Panc1 (cell line): ENCODE data around the gene CCDC15.

Source experiments
- POLR2AphosphoS5 ChIP-seq: IDR thresholded peaks from 2 replicates; pipeline ENCODE4 v1.6.1; 2012; ENCODE audit warnings: mild to moderate bottlenecking, low read depth, low read length, moderate library complexity
- SIN3A ChIP-seq: IDR thresholded peaks from 2 replicates; pipeline ENCODE4 v1.6.1; 2012; ENCODE audit warnings: low read depth, mild to moderate bottlenecking, low read length, moderate library complexity, borderline replicate concordance; ENCODE audit not compliant: insufficient read depth
- TF ChIP-seq, protein P1 (sequence below): fragments of 450-650 bp; IDR thresholded peaks from 2 replicates; pipeline ENCODE4 v1.5.1; 2017; ENCODE audit warnings: mild to moderate bottlenecking
- TF ChIP-seq, protein P2 (sequence below), 2 experiments: IDR thresholded peaks; 2 replicates each; pipeline ENCODE4 v1.6.1; 2011 to 2012; ENCODE audit warnings: low read depth in 2 of 2, control low read depth in 1 of 2, low read length in 1 of 2, mild to moderate bottlenecking in 1 of 2, moderate library complexity in 1 of 2; ENCODE audit not compliant: insufficient read depth in 1 of 2

DNA sequence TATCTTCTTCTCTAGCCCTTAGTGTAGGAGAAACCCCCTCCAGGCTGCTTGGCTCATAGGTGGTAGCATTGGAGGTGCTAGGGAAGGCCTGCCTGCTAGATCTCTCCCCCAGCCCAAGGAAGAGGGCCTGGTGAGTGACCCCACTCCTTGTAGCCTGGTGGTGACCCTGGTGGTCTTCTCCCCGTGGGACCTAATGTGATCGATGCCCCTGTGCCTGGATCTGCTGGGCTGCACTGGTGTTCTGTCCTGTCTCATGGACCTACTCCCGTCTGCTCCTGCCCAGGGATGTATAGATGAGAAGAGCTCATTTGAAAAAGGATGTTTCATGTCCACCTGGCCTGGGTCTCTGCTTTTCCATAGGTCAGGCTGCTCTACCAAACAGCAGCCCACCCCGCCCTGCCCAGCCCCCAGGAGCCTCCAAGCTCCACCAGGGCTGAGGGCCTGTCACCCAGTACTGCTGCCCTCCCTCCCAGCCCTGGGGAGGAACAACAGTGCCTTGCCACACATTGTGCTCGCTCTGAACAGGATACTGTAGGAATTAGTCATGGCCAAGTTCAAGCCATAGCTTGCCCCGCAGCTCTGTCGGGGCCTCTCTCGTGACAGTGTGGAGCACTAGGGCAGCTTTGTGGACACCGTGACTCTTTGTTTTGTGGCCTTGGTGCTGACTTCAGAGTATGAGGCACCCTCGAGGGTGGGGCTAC is 128.8 kb downstream of the CCDC15 start:
- TF ChIP-seq, protein P1, sequence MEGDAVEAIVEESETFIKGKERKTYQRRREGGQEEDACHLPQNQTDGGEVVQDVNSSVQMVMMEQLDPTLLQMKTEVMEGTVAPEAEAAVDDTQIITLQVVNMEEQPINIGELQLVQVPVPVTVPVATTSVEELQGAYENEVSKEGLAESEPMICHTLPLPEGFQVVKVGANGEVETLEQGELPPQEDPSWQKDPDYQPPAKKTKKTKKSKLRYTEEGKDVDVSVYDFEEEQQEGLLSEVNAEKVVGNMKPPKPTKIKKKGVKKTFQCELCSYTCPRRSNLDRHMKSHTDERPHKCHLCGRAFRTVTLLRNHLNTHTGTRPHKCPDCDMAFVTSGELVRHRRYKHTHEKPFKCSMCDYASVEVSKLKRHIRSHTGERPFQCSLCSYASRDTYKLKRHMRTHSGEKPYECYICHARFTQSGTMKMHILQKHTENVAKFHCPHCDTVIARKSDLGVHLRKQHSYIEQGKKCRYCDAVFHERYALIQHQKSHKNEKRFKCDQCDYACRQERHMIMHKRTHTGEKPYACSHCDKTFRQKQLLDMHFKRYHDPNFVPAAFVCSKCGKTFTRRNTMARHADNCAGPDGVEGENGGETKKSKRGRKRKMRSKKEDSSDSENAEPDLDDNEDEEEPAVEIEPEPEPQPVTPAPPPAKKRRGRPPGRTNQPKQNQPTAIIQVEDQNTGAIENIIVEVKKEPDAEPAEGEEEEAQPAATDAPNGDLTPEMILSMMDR: no peak
- TF ChIP-seq SIN3A (no peak), POLR2AphosphoS5 (no peak)
- TF ChIP-seq, protein P2, sequence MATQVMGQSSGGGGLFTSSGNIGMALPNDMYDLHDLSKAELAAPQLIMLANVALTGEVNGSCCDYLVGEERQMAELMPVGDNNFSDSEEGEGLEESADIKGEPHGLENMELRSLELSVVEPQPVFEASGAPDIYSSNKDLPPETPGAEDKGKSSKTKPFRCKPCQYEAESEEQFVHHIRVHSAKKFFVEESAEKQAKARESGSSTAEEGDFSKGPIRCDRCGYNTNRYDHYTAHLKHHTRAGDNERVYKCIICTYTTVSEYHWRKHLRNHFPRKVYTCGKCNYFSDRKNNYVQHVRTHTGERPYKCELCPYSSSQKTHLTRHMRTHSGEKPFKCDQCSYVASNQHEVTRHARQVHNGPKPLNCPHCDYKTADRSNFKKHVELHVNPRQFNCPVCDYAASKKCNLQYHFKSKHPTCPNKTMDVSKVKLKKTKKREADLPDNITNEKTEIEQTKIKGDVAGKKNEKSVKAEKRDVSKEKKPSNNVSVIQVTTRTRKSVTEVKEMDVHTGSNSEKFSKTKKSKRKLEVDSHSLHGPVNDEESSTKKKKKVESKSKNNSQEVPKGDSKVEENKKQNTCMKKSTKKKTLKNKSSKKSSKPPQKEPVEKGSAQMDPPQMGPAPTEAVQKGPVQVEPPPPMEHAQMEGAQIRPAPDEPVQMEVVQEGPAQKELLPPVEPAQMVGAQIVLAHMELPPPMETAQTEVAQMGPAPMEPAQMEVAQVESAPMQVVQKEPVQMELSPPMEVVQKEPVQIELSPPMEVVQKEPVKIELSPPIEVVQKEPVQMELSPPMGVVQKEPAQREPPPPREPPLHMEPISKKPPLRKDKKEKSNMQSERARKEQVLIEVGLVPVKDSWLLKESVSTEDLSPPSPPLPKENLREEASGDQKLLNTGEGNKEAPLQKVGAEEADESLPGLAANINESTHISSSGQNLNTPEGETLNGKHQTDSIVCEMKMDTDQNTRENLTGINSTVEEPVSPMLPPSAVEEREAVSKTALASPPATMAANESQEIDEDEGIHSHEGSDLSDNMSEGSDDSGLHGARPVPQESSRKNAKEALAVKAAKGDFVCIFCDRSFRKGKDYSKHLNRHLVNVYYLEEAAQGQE (IDR thresholded peaks at IDR 0.05; ENCODE audit: insufficient read depth in 1 of 2, low read depth in 2 of 2, low read length in 1 of 2): no peak
